HL-60 (cell line): ENCODE results near the gene CD163L1.

Experiments used
- DNase-seq, 2 experiments: peaks; one replicate each; pipeline ENCODE4 v3.0.0-alpha.2; 2010 to 2020; ENCODE audit warnings: low read depth in 1 of 2, low spot score in 1 of 2
- H3K27ac ChIP-seq: fragments of 250-450 bp; sonication (Bioruptor Pico); replicated peaks from 2 replicates; pipeline ENCODE4 v1.5.1; 2020; ENCODE audit warnings: mild to moderate bottlenecking, moderate library complexity
- H3K27me3 ChIP-seq: fragments of 250-450 bp; sonication (Bioruptor Pico); 2 replicates; pipeline ENCODE4 v1.5.1; 2021; ENCODE audit warnings: mild to moderate bottlenecking, moderate library complexity; ENCODE audit not compliant: insufficient read depth, poor library complexity, severe bottlenecking
- H3K4me3 ChIP-seq: replicated peaks from 2 replicates; pipeline ENCODE4 v1.5.1; 2011; ENCODE audit warnings: mild to moderate bottlenecking, control low read depth, low read length; ENCODE audit not compliant: insufficient read depth
- CTCF ChIP-seq: IDR thresholded peaks from one replicate; pipeline ENCODE4 v1.5.1; 2011; ENCODE audit warnings: low read length, control low read depth, inconsistent platforms; ENCODE audit not compliant: insufficient read depth
- GABPA ChIP-seq: IDR thresholded peaks from 2 replicates; pipeline ENCODE4 v1.6.1; 2012; ENCODE audit warnings: low read depth
- POLR2AphosphoS5 ChIP-seq: IDR thresholded peaks from 2 replicates; pipeline ENCODE4 v1.6.1; 2012; ENCODE audit warnings: low read depth
- SPI1 ChIP-seq: IDR thresholded peaks from 2 replicates; pipeline ENCODE4 v1.6.1; 2012; ENCODE audit warnings: low read depth, mild to moderate bottlenecking, borderline replicate concordance
- TF ChIP-seq, protein P1 (sequence below): IDR thresholded peaks from 2 replicates; pipeline ENCODE4 v1.6.1; 2012; ENCODE audit warnings: low read depth; ENCODE audit not compliant: insufficient replicate concordance

CD163L1 gene

DNA sequence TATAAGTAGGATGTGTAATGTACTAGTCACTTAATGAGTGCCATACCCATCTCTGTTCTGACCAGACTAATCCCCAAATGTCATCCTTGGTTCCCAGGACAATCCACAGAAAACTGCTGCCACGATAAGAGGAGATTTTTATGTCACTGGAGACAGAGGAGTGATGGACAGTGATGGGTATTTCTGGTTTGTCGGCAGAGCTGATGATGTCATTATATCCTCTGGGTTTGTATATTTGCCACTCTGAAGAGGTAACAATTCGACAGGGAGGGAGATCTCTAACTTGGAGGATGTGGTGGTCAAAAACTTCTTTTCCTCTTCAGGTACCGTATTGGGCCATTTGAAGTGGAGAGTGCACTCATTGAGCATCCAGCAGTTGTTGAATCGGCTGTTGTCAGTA, 119.8 kb downstream of the CD163L1 start:
- Histone ChIP-seq H3K27me3 (peaks cover 8% of the 10 kb centered on the region), H3K27ac (no peak overlapping the region), H3K4me3 (no peak overlapping the region)
- DNase-seq: no peak
- TF ChIP-seq, protein P1, sequence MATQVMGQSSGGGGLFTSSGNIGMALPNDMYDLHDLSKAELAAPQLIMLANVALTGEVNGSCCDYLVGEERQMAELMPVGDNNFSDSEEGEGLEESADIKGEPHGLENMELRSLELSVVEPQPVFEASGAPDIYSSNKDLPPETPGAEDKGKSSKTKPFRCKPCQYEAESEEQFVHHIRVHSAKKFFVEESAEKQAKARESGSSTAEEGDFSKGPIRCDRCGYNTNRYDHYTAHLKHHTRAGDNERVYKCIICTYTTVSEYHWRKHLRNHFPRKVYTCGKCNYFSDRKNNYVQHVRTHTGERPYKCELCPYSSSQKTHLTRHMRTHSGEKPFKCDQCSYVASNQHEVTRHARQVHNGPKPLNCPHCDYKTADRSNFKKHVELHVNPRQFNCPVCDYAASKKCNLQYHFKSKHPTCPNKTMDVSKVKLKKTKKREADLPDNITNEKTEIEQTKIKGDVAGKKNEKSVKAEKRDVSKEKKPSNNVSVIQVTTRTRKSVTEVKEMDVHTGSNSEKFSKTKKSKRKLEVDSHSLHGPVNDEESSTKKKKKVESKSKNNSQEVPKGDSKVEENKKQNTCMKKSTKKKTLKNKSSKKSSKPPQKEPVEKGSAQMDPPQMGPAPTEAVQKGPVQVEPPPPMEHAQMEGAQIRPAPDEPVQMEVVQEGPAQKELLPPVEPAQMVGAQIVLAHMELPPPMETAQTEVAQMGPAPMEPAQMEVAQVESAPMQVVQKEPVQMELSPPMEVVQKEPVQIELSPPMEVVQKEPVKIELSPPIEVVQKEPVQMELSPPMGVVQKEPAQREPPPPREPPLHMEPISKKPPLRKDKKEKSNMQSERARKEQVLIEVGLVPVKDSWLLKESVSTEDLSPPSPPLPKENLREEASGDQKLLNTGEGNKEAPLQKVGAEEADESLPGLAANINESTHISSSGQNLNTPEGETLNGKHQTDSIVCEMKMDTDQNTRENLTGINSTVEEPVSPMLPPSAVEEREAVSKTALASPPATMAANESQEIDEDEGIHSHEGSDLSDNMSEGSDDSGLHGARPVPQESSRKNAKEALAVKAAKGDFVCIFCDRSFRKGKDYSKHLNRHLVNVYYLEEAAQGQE: no peak
- TF ChIP-seq CTCF (no peak), SPI1 (no peak), POLR2AphosphoS5 (no peak), GABPA (no peak)

DNA sequence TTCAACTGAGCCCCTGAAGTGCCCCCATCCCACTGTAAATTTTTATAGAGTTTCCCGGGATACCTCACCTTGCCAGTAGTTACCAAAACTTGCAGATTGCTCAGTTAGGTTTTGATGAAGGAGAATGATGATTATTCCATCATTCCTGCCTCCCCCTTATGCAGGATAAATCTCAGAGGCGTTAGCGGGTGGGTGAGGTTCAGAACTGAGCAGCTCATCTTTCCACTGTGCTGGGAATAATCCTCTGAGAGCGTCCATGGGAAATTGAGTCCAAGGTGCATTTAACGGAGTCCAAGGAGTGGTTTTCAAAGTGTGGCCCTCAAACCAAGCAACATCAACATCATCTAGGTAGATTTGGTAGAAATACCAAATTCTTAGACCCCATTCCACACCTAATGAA, 121.4 kb downstream of the CD163L1 start:
- DNase-seq: no peak
- TF ChIP-seq CTCF (no peak), GABPA (no peak), POLR2AphosphoS5 (no peak), SPI1 (no peak)
- TF ChIP-seq, protein P1: no peak
- no peak overlapping the region for H3K27ac ChIP-seq
- H3K27me3 ChIP-seq: peaks cover 6% of the 10 kb centered on the region
- H3K4me3 ChIP-seq: no peak overlapping the region

GRCh38 chr12:7321624-7322023, 122.3 kb downstream of the CD163L1 start:
- DNase-seq: no peak

More at GRCh38 chr12:7321624-7322023, 122.3 kb downstream of the CD163L1 start:
- Histone ChIP-seq H3K27ac (no peak overlapping the region), H3K4me3 (no peak overlapping the region), H3K27me3 (no peaks in the 10 kb centered on the region)
- no peak for TF ChIP-seq SPI1
- no peak for TF ChIP-seq CTCF
- TF ChIP-seq, protein P1: no peak
- no peak for TF ChIP-seq GABPA
- TF ChIP-seq POLR2AphosphoS5: no peak
